OCI-LY3 (cell line): ENCODE data around the gene DDX19B.
"Not testable (repeated sequence)": the region's sequence is repeated elsewhere in the genome, so short reads cannot be mapped to it uniquely, and the experiment has no call there.

Experiments
- H2AFZ ChIP-seq: fragments of 200-600, 300-600 bp; shearing (Covaris generic); 2 replicates; pipeline ENCODE4 v1.6.0; 2014; ENCODE audit warnings: antibody characterized with exemption, low read depth, low read length
- H3K27ac ChIP-seq: fragments of 200-600, 300-600 bp; sonication (generic); 2 replicates; pipeline ENCODE4 v1.5.1; 2014; ENCODE audit warnings: mild to moderate bottlenecking, low read length, moderate library complexity, mixed read lengths
- H3K27me3 ChIP-seq: fragments of 200-600, 300-600 bp; sonication (generic); 2 replicates; pipeline ENCODE4 v1.6.1; 2014; ENCODE audit warnings: low read depth, low read length, mixed read lengths
- H3K36me3 ChIP-seq: fragments of 200-600, 300-600 bp; sonication (generic); replicated peaks from 2 replicates; pipeline ENCODE3; 2014; ENCODE audit warnings: low read depth, low read length, mixed read lengths
- H3K4me1 ChIP-seq: fragments of 300-600, 200-600 bp; sonication (generic); 2 replicates; pipeline ENCODE4 v1.6.1; 2014; ENCODE audit warnings: low read length, mixed read lengths
- H3K4me2 ChIP-seq: fragments of 200-600, 300-600 bp; sonication (generic); 2 replicates; pipeline ENCODE4 v1.6.1; 2014; ENCODE audit warnings: low read length, mixed read lengths
- H3K4me3 ChIP-seq: fragments of 300-600, 200-600 bp; sonication (generic); 2 replicates; pipeline ENCODE4 v1.5.1; 2014; ENCODE audit warnings: antibody characterized with exemption, mild to moderate bottlenecking, low read length, moderate library complexity
- H3K79me2 ChIP-seq: fragments of 300-600, 200-600 bp; shearing (Covaris generic); 2 replicates; pipeline ENCODE4 v1.6.1; 2014; ENCODE audit warnings: mild to moderate bottlenecking, low read length, mixed read lengths
- H3K9ac ChIP-seq: fragments of 300-600, 200-600 bp; shearing (Covaris generic); 2 replicates; pipeline ENCODE4 v1.6.0; 2014; ENCODE audit warnings: mild to moderate bottlenecking, low read length, moderate library complexity
- H3K9me3 ChIP-seq: fragments of 200-600, 300-600 bp; shearing (Covaris generic); 2 replicates; pipeline ENCODE4 v1.6.1; 2014; ENCODE audit warnings: low read length, mixed read lengths; ENCODE audit not compliant: insufficient read depth
- H4K20me1 ChIP-seq: fragments of 200-600, 300-600 bp; sonication (generic); 2 replicates; pipeline ENCODE4 v1.6.1; 2016; ENCODE audit warnings: low read length, mixed read lengths; ENCODE audit not compliant: insufficient read depth
- EZH2phosphoT487 ChIP-seq: fragments of 200-600 bp; shearing (Covaris generic); IDR thresholded peaks from 2 replicates; pipeline ENCODE4 v1.6.1; 2018; ENCODE audit warnings: antibody characterized with exemption, mixed run types, low read depth
- TF ChIP-seq, protein P1 (sequence below): fragments of 200-600, 300-600 bp; sonication (generic); IDR thresholded peaks from 2 replicates; pipeline ENCODE4 v1.5.1; 2014; ENCODE audit warnings: antibody characterized with exemption, low read length, low read depth

The DDX19B gene

GRCh38 chr16:70255574-70255973, 43.4 kb upstream of the DDX19B start:
- Histone ChIP-seq H3K4me1 (no peaks in the 10 kb centered on the region; the same call in 1 of the 2 replicates), H2AFZ (no peak overlapping the region), H3K27me3 (no peaks in the 10 kb centered on the region), H4K20me1 (peaks cover 4% of the 10 kb centered on the region; the same call in 1 of the 2 replicates), H3K4me3 (no peak overlapping the region), H3K4me2 (no peak overlapping the region), H3K9me3 (no peaks in the 10 kb centered on the region), H3K9ac (no peak overlapping the region), H3K79me2 (peaks cover 11% of the 10 kb centered on the region), H3K27ac (no peak overlapping the region), H3K36me3 (peaks cover 69% of the 10 kb centered on the region)
- no peak for TF ChIP-seq EZH2phosphoT487
- TF ChIP-seq, protein P1, sequence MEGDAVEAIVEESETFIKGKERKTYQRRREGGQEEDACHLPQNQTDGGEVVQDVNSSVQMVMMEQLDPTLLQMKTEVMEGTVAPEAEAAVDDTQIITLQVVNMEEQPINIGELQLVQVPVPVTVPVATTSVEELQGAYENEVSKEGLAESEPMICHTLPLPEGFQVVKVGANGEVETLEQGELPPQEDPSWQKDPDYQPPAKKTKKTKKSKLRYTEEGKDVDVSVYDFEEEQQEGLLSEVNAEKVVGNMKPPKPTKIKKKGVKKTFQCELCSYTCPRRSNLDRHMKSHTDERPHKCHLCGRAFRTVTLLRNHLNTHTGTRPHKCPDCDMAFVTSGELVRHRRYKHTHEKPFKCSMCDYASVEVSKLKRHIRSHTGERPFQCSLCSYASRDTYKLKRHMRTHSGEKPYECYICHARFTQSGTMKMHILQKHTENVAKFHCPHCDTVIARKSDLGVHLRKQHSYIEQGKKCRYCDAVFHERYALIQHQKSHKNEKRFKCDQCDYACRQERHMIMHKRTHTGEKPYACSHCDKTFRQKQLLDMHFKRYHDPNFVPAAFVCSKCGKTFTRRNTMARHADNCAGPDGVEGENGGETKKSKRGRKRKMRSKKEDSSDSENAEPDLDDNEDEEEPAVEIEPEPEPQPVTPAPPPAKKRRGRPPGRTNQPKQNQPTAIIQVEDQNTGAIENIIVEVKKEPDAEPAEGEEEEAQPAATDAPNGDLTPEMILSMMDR, result no peak

GRCh38 chr16:70257391-70257790, 41.6 kb upstream of the DDX19B start:
- peaks cover 4% of the 10 kb centered on the region; the same call in 1 of the 2 replicates for H4K20me1 ChIP-seq
- no peak overlapping the region for H3K9ac ChIP-seq
- H3K27me3 ChIP-seq, result no peaks in the 10 kb centered on the region
- H3K36me3 ChIP-seq, result peaks cover 74% of the 10 kb centered on the region
- no peaks in the 10 kb centered on the region for H3K9me3 ChIP-seq
- TF ChIP-seq, protein P1, result no peak
- TF ChIP-seq EZH2phosphoT487, result no peak
- no peaks in the 10 kb centered on the region; the same call in 1 of the 2 replicates for H3K79me2 ChIP-seq
- no peak overlapping the region for H3K4me2 ChIP-seq
- H3K27ac ChIP-seq, result no peak overlapping the region
- no peak overlapping the region for H3K4me3 ChIP-seq
- no peaks in the 10 kb centered on the region for H3K4me1 ChIP-seq
- no peak overlapping the region for H2AFZ ChIP-seq

DNA sequence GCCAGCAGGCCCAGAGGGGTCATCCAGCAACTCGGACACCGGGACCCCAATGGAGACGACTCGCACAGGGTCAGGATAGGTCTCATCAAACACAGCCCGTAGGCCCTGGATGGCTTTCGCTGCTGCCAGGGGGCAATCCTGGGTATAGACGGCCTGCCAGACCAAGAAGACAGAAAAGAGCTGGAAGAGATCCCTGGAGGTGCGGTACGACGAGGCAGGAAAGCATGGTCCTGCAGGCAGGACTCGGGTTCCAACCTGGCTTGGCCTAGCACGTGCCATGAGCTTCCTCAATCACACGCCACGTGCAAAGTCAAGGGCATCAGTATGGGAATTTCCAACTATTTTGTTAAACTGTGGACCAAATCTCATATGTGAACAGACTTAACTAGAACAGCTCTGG, 40.9 kb upstream of the DDX19B start:
- H3K27me3 ChIP-seq, result no peaks in the 10 kb centered on the region
- H4K20me1 ChIP-seq, result peaks cover 4% of the 10 kb centered on the region; the same call in 1 of the 2 replicates
- H2AFZ ChIP-seq, result no peak overlapping the region
- H3K4me1 ChIP-seq, result no peaks in the 10 kb centered on the region
- no peaks in the 10 kb centered on the region; the same call in 1 of the 2 replicates for H3K79me2 ChIP-seq
- H3K4me3 ChIP-seq, result no peak overlapping the region
- peaks cover 71% of the 10 kb centered on the region for H3K36me3 ChIP-seq
- no peak overlapping the region for H3K27ac ChIP-seq
- no peak overlapping the region for H3K9ac ChIP-seq
- H3K4me2 ChIP-seq, result no peak overlapping the region
- no peaks in the 10 kb centered on the region for H3K9me3 ChIP-seq
- TF ChIP-seq EZH2phosphoT487, result no peak
- TF ChIP-seq, protein P1, result no peak

- Histone ChIP-seq H3K4me1 (no peaks in the 10 kb centered on the region), H3K9ac (no peak overlapping the region), H2AFZ (no peak overlapping the region), H3K9me3 (no peaks in the 10 kb centered on the region), H3K79me2 (no peaks in the 10 kb centered on the region; the same call in 1 of the 2 replicates), H3K4me3 (no peak overlapping the region), H3K27ac (no peak overlapping the region), H3K36me3 (peaks cover 63% of the 10 kb centered on the region), H3K27me3 (no peaks in the 10 kb centered on the region), H4K20me1 (peaks cover 4% of the 10 kb centered on the region; the same call in 1 of the 2 replicates), H3K4me2 (no peak overlapping the region)
- TF ChIP-seq, protein P1, result no peak
- no peak for TF ChIP-seq EZH2phosphoT487
These were observed 40.0 kb upstream of the DDX19B start for GRCh38 chr16:70258946-70259345.

DNA sequence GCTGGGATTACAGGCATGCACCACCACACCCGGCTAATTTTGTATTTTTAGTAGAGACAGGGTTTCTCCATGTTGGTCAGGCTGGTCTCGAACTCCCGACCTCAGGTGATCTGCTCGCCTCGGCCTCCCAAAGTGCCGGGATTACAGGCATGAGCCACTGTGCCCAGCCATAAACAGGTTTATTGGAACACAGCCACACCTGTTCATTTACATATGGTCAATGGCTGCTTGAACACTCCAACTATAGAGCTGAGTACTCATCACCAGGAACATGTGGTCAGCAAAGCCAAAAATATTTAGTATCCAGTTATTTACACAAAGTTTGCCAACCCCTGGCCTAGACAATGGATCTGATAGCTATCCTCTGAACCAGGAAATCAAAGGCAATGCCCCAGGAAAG, 39.1 kb upstream of the DDX19B start:
- not testable (repeated sequence) for H3K4me1 ChIP-seq, H3K9me3 ChIP-seq, H3K79me2 ChIP-seq, H4K20me1 ChIP-seq, H3K27me3 ChIP-seq, H3K9ac ChIP-seq, H2AFZ ChIP-seq, H3K4me2 ChIP-seq, H3K27ac ChIP-seq, H3K4me3 ChIP-seq
- peaks cover 60% of the 10 kb centered on the region for H3K36me3 ChIP-seq
